SK-N-SH (cell line): ENCODE measurements around the gene SRP14. TPM values are rescaled to one million over a fixed set of nuclear protein-coding genes. Genes with fewer than 3 reads are reported as not detected.

Source experiments
- CTCF ChIA-PET: fragments of 300-600, 350-600 bp; formaldehyde crosslinking; extraction: SDS; loops from one replicate; lab custom pipeline; 2021; lab: Yijun Ruan, JAX
- POLR2A ChIA-PET: fragments of 350-600 bp; sonication (Branson Sonifier 250); formaldehyde crosslinking; extraction: SDS; loops from one replicate; lab custom pipeline; 2020; ENCODE audit warnings: antibody characterized with exemption, inconsistent platforms; lab: Yijun Ruan, JAX
- DNase-seq: peaks from one replicate; pipeline ENCODE4 v3.0.0; 2012
- H2AFZ ChIP-seq: fragments of 200-600 bp; sonication (generic); 2 replicates; pipeline ENCODE4 v1.8.1; 2016; ENCODE audit warnings: antibody characterized with exemption, mild to moderate bottlenecking, low read depth
- H3F3A ChIP-seq: fragments of 200-600 bp; sonication (generic); replicated peaks from 2 replicates; pipeline ENCODE3; 2016; ENCODE audit warnings: antibody characterized with exemption, mild to moderate bottlenecking; ENCODE audit not compliant: insufficient read depth
- H3K27ac ChIP-seq, 2 experiments: fragments of 200-500 bp in 1 of 2; fragments of 200-600 bp in 1 of 2; sonication (Bioruptor generic) in 1 of 2; sonication (generic), shearing (Covaris generic) in 1 of 2; 2 replicates each; pipeline versions ENCODE4 v1.5.1 to v1.6.1; 2014 to 2016; ENCODE audit warnings: low read depth in 2 of 2, inconsistent platforms in 1 of 2, low read length in 1 of 2, mild to moderate bottlenecking in 1 of 2, mixed read lengths in 1 of 2
- H3K27me3 ChIP-seq: fragments of 200-600 bp; sonication (generic), shearing (Covaris generic); 2 replicates; pipeline ENCODE4 v1.6.1; 2016; ENCODE audit warnings: mixed run types; ENCODE audit not compliant: insufficient read depth
- H3K36me3 ChIP-seq, 2 experiments: fragments of 200-500 bp in 1 of 2; fragments of 200-600 bp in 1 of 2; sonication (Bioruptor generic) in 1 of 2; sonication (generic) in 1 of 2; replicated peaks in 1 of 2; 2 replicates each; pipeline versions ENCODE3 to v1.5.1; 2014 to 2016; ENCODE audit warnings: low read length in 1 of 2, mild to moderate bottlenecking in 1 of 2; ENCODE audit not compliant: insufficient read depth in 2 of 2, control insufficient read depth in 1 of 2
- H3K4me1 ChIP-seq, 2 experiments: fragments of 200-500 bp in 1 of 2; fragments of 200-600 bp in 1 of 2; sonication (Bioruptor generic) in 1 of 2; sonication (generic), shearing (Covaris generic) in 1 of 2; 2 replicates each; pipeline versions ENCODE4 v1.5.1 to v1.6.1; 2014 to 2016; ENCODE audit warnings: low read depth in 1 of 2, low read length in 1 of 2, mixed run types in 1 of 2; ENCODE audit not compliant: insufficient read depth in 2 of 2, control insufficient read depth in 1 of 2
- H3K4me2 ChIP-seq: fragments of 200-600 bp; sonication (generic), shearing (Covaris generic); 2 replicates; pipeline ENCODE4 v1.6.1; 2017; ENCODE audit warnings: mixed run types
- H3K4me3 ChIP-seq, 2 experiments: fragments of 200-500 bp in 1 of 2; fragments of 200-600 bp in 1 of 2; sonication (Bioruptor generic) in 1 of 2; sonication (generic), shearing (Covaris generic) in 1 of 2; 2 replicates each; pipeline versions ENCODE4 v1.5.1 to v1.8.1; 2014 to 2016; ENCODE audit warnings: low read depth in 2 of 2, inconsistent platforms in 1 of 2, low read length in 1 of 2, mild to moderate bottlenecking in 1 of 2, mixed read lengths in 1 of 2, moderate library complexity in 1 of 2
- H3K79me2 ChIP-seq: fragments of 200-600 bp; sonication (generic); 2 replicates; pipeline ENCODE4 v1.8.1; 2017; ENCODE audit warnings: mild to moderate bottlenecking; ENCODE audit not compliant: insufficient read depth
- H3K9ac ChIP-seq: fragments of 200-600 bp; sonication (generic); 2 replicates; pipeline ENCODE4 v1.6.1; 2017; ENCODE audit warnings: mixed run types
- H3K9me2 ChIP-seq: fragments of 200-600 bp; sonication (generic); 2 replicates; pipeline ENCODE4 v1.6.1; 2017; ENCODE audit warnings: mixed run types
- H3K9me3 ChIP-seq: fragments of 200-600 bp; sonication (generic); 2 replicates; pipeline ENCODE4 v1.6.1; 2017; ENCODE audit warnings: mixed run types, mild to moderate bottlenecking, moderate library complexity
- H4K20me1 ChIP-seq: fragments of 200-600 bp; sonication (generic); 2 replicates; pipeline ENCODE4 v1.6.1; 2017; ENCODE audit warnings: mild to moderate bottlenecking, mixed run types; ENCODE audit not compliant: insufficient read depth
- CHD2 ChIP-seq: fragments of 150-350 bp; IDR thresholded peaks from 2 replicates; pipeline ENCODE4 v1.6.1; 2018; ENCODE audit warnings: low read length; ENCODE audit not compliant: partially characterized antibody
- EP300 ChIP-seq, 2 experiments: IDR thresholded peaks; 2 replicates each; pipeline versions ENCODE4 v1.4.0 to v1.6.1; 2012; ENCODE audit warnings: borderline replicate concordance in 1 of 2, low read depth in 1 of 2, low read length in 1 of 2
- FOSL2 ChIP-seq: IDR thresholded peaks from 2 replicates; pipeline ENCODE4 v1.4.0; 2012; ENCODE audit warnings: low read depth, mild to moderate bottlenecking, moderate library complexity, borderline replicate concordance
- JUND ChIP-seq: IDR thresholded peaks from 2 replicates; pipeline ENCODE4 v1.4.0; 2012
- NFIC ChIP-seq: IDR thresholded peaks from 2 replicates; pipeline ENCODE4 v1.4.0; 2012; ENCODE audit warnings: borderline replicate concordance
- RXRA ChIP-seq: IDR thresholded peaks from 2 replicates; pipeline ENCODE4 v1.4.0; 2012; ENCODE audit warnings: low read depth, mild to moderate bottlenecking, borderline replicate concordance
- SIN3A ChIP-seq: IDR thresholded peaks from 2 replicates; pipeline ENCODE4 v1.6.1; 2012; ENCODE audit warnings: low read depth, mild to moderate bottlenecking, low read length, moderate library complexity, borderline replicate concordance
- YY1 ChIP-seq: IDR thresholded peaks from 2 replicates; pipeline ENCODE4 v1.4.0; 2012; ENCODE audit warnings: low read depth, mild to moderate bottlenecking
- WGBS: methylation state at CpG from one replicate; pipeline ENCODE4 v1.1.6; 2017; ENCODE audit warnings: low lambda C conversion rate; 5-methylcytosine and 5-hydroxymethylcytosine counted together
- polyA plus RNA-seq, 3 experiments: library from polyadenylated mRNA; depleted of rRNA; stranded (reverse); fragments of >200 nt; gene quantifications; 2 replicates each; pipeline ENCODE4 v1.2.3, GENCODE V29; 2012
- TF ChIP-seq, protein P1 (sequence below): fragments of 150-350 bp; IDR thresholded peaks from 2 replicates; pipeline ENCODE4 v1.6.1; 2016; ENCODE audit warnings: mild to moderate bottlenecking, low read depth, low read length
- TF ChIP-seq, protein P2 (sequence below): fragments of 150-350 bp; IDR thresholded peaks from 2 replicates; pipeline ENCODE4 v1.6.1; 2017; ENCODE audit warnings: antibody characterized with exemption, low read length, low read depth, borderline replicate concordance
- TF ChIP-seq, protein P3 (sequence below): IDR thresholded peaks from 2 replicates; pipeline ENCODE4 v1.6.1; 2012; ENCODE audit warnings: mild to moderate bottlenecking, low read depth, low read length, moderate library complexity

The SRP14 gene
- polyA plus RNA-seq, 1 of the 3 experiments (the other 2 are of a cell fraction): 489 TPM

DNA sequence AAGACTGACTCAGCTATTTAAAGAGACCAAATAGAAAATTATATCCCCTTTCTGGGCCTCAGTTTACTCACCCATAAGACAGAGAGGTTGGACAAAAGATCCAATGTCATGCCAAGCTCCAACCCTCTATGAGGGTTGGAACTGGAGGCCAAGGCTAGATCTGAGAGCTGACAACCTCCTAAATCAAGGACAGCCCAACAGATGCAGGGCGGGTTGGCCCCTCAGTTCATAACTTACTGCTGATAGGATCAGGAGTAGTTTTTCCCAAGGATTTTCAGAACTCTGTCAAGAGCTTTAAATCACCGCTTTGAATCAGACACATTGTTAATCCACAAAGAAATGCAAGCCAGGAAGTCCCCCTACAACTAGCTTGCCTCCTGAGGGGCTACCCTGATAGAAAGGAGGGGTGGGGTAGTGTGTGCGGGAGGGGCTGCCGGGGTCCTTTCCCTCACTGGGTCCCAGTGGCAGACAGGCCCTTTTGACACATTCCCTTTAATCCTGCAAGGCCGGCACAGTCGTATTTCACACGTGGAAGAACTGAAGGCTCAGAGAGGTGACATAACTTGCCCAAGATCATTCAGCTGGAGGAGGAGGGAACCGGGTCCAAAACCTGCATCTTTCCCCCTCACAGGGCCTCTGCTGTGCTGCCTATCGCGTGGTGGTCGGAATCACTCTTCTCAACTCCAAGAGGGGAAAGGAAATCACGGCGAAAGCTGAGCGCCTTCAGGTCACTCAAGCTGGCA is 48.3 kb upstream of the SRP14 start:
- Histone ChIP-seq H3K27ac (no peak overlapping the region), H3F3A (no peaks in the 10 kb centered on the region), H4K20me1 (no peaks in the 10 kb centered on the region), H3K27me3 (no peaks in the 10 kb centered on the region), H3K36me3 (no peaks in the 10 kb centered on the region), H3K4me1 (peaks cover 38 to 49% of the 10 kb centered on the region in 2 experiments), H3K9ac (no peak overlapping the region), H3K9me2 (no peaks in the 10 kb centered on the region), H3K9me3 (no peaks in the 10 kb centered on the region), H3K79me2 (no peaks in the 10 kb centered on the region), H2AFZ (no peak overlapping the region), H3K4me3 (no peak overlapping the region), H3K4me2 (no peak overlapping the region)
- POLR2A ChIA-PET: interaction anchor here (1.6 kb wide), 1 partner anchor 20 kb away, joined by 4 read pairs; no protein-coding TSS in a partner anchor
- CTCF ChIA-PET: interaction anchor here (0.5 to 14.1 kb wide), 3 partner anchors 17 to 1380 kb away, joined by 3 to 137 read pairs (median 3); partner anchors contain the start of gene BUB1B
- DNase-seq: no peak
- TF ChIP-seq, protein P1, sequence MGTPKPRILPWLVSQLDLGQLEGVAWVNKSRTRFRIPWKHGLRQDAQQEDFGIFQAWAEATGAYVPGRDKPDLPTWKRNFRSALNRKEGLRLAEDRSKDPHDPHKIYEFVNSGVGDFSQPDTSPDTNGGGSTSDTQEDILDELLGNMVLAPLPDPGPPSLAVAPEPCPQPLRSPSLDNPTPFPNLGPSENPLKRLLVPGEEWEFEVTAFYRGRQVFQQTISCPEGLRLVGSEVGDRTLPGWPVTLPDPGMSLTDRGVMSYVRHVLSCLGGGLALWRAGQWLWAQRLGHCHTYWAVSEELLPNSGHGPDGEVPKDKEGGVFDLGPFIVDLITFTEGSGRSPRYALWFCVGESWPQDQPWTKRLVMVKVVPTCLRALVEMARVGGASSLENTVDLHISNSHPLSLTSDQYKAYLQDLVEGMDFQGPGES: no peak
- TF ChIP-seq JUND: no peak
- no peak for TF ChIP-seq EP300 (IDR thresholded peaks at IDR 0.05; ENCODE audit: borderline replicate concordance in 1 of 2, low read depth in 1 of 2, low read length in 1 of 2)
- no peak for TF ChIP-seq YY1
- no peak for TF ChIP-seq FOSL2
- TF ChIP-seq SIN3A: no peak
- TF ChIP-seq CHD2: no peak
- no peak for TF ChIP-seq RXRA
- TF ChIP-seq NFIC: no peak
- WGBS: 92% methylated on average over 14 of the region's 14 CpGs

DNA sequence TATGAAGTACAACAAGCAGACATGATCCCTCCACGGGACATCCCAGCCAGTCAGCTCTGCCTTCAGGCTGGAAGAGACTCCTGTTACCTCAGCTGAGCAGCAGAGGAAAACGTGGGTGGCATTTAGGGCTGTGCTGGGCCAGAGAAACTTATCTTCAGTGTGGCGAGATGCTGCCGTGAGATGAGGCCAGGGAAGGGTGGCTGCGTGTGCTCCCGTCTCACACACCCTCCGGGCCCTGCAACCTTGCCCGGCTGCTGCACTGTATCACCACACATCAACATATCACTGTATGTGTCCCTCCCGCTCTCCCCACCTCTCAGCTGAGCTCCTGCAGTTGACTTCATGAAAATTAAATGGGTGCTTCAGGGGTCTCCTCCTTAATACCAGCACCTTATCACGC is 46.3 kb upstream of the SRP14 start:
- Histone ChIP-seq H4K20me1 (no peaks in the 10 kb centered on the region), H3K9ac (no peak overlapping the region), H2AFZ (no peak overlapping the region), H3K4me1 (peaks cover 46 to 47% of the 10 kb centered on the region in 2 experiments), H3K9me3 (no peaks in the 10 kb centered on the region), H3K9me2 (no peaks in the 10 kb centered on the region), H3K27ac (no peak overlapping the region), H3F3A (no peaks in the 10 kb centered on the region), H3K4me2 (no peak overlapping the region), H3K79me2 (no peaks in the 10 kb centered on the region), H3K27me3 (no peaks in the 10 kb centered on the region), H3K36me3 (no peaks in the 10 kb centered on the region), H3K4me3 (no peak overlapping the region)
- no peak for DNase-seq
- 74% methylated on average over 8 of the region's 10 CpGs for WGBS
- ChIA-PET POLR2A (no interaction called here), CTCF (interaction anchor here (1.2 to 14.1 kb wide), 2 partner anchors 12 to 19 kb away, joined by 3 to 137 read pairs; no protein-coding TSS in a partner anchor)
- TF ChIP-seq CHD2: no peak
- TF ChIP-seq, protein P2, sequence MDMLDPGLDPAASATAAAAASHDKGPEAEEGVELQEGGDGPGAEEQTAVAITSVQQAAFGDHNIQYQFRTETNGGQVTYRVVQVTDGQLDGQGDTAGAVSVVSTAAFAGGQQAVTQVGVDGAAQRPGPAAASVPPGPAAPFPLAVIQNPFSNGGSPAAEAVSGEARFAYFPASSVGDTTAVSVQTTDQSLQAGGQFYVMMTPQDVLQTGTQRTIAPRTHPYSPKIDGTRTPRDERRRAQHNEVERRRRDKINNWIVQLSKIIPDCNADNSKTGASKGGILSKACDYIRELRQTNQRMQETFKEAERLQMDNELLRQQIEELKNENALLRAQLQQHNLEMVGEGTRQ: no peak
- TF ChIP-seq, protein P3, sequence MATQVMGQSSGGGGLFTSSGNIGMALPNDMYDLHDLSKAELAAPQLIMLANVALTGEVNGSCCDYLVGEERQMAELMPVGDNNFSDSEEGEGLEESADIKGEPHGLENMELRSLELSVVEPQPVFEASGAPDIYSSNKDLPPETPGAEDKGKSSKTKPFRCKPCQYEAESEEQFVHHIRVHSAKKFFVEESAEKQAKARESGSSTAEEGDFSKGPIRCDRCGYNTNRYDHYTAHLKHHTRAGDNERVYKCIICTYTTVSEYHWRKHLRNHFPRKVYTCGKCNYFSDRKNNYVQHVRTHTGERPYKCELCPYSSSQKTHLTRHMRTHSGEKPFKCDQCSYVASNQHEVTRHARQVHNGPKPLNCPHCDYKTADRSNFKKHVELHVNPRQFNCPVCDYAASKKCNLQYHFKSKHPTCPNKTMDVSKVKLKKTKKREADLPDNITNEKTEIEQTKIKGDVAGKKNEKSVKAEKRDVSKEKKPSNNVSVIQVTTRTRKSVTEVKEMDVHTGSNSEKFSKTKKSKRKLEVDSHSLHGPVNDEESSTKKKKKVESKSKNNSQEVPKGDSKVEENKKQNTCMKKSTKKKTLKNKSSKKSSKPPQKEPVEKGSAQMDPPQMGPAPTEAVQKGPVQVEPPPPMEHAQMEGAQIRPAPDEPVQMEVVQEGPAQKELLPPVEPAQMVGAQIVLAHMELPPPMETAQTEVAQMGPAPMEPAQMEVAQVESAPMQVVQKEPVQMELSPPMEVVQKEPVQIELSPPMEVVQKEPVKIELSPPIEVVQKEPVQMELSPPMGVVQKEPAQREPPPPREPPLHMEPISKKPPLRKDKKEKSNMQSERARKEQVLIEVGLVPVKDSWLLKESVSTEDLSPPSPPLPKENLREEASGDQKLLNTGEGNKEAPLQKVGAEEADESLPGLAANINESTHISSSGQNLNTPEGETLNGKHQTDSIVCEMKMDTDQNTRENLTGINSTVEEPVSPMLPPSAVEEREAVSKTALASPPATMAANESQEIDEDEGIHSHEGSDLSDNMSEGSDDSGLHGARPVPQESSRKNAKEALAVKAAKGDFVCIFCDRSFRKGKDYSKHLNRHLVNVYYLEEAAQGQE: no peak
- no peak for TF ChIP-seq SIN3A
